IPS DF 4.7 (cell line): Measurements from ENCODE around the gene LPXN.

Experiments used
- DNase-seq: peaks from one replicate; pipeline ENCODE4 v3.0.0-alpha.2; 2013; ENCODE audit warnings: low spot score; ENCODE audit errors: extremely low read depth

LPXN gene

DNA sequence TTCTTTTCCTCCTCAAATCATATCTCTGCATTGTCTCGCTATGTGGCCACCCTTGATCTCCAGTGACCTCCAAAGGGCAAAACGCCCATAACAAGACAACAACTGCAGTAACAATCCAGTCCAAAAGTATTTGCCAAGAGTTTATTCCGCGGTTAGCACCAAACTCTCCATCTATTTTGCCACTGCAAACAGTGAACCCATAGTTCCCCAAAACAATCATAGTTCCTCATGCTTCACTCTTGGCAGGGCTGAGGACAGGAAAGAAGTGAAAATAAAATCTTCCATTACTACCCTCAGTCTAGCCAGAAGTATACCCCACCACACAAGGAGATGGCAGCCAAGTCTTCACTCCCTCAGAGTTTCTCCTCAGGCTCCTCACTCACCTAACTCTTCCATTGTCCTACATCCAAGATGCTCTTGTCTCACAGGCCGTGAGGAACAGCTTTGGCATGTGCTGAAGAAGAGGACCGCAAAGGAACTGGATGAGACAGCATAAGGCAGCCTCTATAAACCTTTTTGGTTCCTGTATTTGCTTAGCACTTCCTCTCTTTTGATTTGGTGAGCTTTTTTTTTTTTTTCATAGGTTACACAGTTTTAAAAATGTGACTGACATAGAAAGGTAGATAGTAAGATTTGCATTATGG is at the start of gene LPXN:
TSS of gene LPXN (minus strand) at position 480 of the 644 bp plus-strand sequence. CDS start at position 396, 84 bp downstream.
- DNase-seq, result no peak

- DNase-seq, result no peak
These were observed 49.4 kb upstream of the LPXN start for GRCh38 chr11:58625086-58625485.

DNA sequence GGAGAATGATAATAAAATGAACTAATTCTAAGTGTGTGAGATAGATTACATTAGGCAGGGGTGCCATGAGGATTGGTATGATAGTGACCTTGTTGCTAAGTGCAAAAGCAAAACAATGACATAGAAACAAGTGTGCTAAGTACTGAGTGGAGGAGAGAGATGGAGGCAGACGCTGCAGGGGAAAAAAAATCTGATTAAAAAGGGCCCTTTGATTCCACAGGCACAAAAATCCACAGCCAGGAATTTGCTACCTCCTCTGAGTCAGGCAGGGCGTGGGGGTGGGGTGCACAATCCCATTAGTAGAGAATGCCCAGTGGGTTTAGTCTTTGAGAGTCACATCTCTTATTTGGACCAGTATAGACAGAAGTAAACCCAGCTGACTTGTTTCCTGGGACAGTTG is 46.7 kb upstream of the LPXN start, which contains the start of gene CNTF:
TSS of gene CNTF (plus strand) at position 322 of the 400 bp plus-strand sequence. CDS start 88 bp downstream, outside the sequence.
- DNase-seq, result no peak

DNA sequence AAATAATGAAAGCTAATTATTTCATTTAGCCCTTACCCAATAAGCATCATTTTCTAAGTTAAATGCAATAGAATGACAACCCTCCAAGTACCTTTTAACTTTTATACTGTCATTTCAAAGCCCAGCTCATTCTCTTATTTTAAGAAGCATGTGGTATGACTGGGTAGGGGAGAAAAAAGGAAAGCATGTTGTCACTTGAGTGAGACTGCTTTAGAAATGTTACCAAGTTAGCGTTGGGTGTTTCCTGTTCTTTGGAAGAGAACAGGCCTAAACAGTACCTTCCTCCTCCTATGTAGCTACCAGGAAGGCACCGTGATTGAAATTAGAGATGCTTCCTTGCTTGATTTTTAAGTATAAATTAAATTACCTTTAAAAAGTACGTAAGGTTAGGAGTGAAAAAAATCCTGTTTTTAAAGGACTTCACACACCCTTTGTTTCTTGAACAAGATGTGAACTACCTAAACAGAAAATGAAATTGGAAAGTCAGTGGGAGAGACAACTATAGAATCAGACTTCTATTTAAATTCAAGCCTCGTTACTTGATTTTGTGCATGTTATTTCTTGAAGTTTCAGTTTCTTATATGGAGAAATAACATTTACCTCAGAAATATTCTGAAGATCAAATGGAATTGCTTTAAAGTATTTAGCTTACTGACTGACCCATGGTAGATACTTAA is 46.1 kb upstream of the LPXN start:
- DNase-seq, result no peak

DNA sequence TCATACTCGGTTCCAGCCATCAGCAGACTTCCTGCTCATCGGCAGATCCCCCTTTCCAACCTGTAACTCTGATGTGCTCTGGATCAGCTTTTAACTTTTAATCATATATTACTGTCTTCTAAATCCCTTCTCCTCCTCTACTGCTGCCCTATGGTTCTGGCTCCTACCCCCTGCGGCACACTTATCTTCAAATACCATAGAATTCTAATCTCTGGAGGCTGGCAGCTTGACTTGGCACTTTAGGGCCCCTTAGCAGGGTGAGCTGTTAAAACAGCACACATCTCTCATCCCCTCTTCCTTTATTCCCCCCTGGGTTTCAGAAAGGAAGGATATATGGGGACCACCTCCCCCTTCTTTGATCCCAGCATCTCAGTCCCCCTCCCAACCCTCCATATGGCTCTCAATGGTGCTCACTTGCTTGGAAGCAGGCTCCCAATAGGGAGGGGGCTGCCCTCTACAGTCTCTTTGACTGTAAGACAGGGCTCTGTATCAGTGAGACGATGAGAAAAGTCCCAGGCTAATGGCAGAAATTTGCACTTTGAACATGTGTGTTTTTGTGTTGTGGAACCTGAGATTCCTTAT is 42.4 kb upstream of the LPXN start:
- DNase-seq, result no peak

DNA sequence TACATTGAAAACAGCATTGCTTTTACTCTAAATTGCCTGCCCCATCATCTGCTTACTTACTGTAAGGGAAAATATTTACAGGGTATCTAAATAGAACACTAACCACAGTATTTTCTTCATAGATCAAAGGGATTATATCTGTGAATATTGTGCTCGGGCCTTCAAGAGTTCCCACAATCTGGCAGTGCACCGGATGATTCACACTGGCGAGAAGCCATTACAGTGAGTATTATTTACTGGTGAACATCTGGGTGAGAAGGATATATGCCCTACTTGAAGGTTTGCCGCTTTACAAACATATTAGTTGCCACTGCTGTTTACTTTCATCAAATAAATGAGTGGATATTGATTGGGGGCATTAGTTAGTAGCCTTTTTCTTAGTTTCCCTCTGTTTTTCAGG is 40.9 kb upstream of the LPXN start:
- DNase-seq, result no peak

DNA sequence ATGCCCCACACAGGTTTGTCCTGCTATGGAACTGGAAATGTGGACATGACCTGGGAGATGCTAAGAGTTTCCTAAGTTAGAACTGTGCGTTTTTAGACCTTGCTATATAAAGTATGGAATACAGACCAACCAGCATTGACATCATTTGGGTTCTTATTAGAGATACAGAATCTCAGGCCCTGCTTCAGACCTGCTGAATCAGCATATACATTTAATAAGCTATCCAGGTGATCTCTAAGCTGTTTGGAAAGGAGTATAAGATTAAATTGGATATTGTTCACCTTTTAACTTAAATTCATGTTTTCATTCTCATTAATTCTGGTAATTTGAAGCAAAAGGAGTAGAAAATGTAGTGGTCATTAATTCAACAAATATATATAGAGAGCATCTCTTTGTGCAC is 39.9 kb upstream of the LPXN start:
- DNase-seq, result no peak

- DNase-seq, result no peak
These were observed 37.6 kb upstream of the LPXN start for GRCh38 chr11:58613228-58613627.

DNA sequence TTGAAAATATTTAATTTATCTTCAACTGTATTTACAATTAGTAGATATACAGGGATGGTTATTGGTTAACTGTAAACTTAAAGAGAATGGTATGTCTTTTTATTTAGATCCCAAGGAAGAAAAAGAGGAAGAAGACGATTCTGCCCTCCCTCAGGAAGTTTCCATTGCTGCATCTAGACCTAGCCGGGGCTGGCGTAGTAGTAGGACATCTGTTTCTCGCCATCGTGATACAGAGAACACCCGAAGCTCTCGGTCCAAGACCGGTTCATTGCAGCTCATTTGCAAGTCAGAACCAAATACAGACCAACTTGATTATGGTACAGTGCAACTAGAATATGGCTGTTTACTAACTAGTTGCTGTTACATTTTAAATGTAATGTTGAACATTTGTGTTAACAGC is 34.1 kb upstream of the LPXN start:
- DNase-seq, result no peak

DNA sequence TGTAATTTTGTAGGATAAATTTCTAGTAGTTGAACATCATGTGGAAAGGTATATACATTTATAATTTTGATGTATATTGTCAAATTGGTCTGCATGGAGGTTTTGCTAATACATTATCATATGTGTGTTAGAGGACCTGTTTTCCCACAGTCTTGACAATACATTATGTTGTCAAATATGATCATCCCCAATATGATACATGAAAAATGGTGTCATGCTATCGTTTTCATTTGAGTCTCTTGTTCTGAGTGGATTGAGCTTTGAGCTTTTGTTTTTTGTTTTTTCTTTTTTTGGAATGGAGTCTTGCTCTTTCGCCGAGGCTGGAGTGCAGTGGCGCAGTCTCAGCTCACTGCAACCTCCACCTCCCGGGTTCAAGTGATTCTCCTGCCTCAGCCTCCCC is 32.7 kb upstream of the LPXN start:
- DNase-seq, result no peak

DNA sequence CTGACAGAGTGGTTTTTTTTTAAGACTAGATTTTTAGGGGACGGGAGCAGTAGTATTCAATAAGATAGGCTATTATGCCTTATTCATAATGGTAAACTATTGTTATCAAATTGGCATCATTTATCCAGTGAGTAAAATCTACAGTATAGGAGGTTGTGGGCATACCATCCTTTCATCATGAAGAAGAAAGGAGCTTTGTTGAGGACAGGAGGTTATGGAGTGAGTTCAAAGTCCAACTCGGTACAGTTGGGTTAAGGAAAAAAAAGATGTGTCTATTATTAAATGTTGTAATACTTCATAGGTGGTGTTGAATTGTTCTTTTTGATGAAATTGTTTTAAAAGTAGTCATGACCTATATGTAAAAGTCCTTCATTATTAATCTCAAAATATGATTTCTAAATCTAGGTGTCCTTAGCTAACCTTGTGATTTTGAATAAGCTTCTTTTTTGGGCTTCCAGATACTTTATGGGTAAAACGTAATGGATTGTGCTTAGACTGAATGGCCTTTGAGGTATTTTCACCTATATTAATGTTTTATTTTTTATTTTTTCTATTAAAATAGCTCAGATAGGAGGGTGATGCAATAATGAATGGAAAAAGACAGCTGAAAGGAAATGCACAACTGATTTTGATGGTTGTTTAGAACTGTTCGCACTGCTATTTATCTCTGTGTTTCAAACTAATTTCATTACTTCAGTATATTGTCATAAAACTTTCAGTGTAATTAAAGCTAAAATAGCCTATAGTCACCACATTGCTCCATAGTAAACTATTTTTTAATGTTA is 31.5 kb upstream of the LPXN start:
- DNase-seq, result no peak

GRCh38 chr11:58600510-58600909 is 24.9 kb upstream of the LPXN start:
- DNase-seq, result no peak

- DNase-seq, result no peak
These were observed 22.0 kb upstream of the LPXN start for GRCh38 chr11:58597486-58598144.

DNA sequence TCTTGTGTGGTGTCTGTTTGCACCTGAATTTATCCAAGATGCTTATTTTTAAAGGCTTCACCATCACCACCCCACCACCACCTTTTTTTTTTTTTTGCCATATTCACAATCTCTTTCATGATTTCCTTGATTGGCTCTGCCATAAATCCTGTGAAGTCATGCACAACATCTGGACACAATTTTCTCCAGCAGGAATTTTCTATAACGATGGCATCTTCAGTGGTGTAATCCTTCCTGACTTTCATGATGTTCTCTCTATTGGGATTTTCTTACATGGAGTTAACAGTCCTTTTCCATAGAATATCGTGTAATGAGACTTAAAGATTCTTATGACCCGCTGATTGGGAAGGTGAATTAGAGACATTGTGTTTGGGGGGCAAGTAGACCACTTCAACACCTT is 21.0 kb upstream of the LPXN start:
- no peak for DNase-seq

- DNase-seq, result no peak
These were observed 19.2 kb upstream of the LPXN start for GRCh38 chr11:58594826-58595225.

DNA sequence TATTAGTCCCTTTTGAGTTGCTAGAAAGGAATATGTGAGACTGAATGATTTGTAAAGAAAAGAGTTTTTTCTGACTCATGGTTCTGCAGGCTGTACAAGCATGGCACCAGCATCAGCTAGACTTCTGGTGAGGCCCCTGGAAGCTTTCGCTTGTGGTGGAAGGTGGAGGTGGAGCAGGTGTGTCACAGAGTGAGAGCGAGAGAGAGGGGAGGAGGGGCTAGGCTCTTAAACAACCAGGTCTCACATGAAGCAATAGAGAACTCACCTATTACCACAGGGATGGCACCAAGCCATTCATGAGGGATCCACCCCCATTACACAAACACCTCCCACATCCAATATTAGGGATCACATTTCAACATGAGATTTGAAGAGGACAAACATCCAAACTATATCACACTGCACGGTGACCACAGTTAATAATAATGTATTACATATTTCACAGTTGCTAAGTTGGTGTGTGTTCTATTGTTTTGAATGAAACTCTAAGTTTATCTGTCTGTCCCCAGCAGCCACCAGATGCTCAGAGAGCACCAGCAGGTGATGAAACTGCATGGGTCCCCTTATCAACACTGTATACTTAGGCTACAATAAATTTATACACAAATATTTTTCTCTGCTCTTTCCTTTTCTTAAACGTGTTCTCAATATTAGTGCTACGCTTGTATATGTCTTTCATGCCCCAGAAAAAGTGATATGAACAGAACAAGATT is 17.3 kb upstream of the LPXN start:
- no peak for DNase-seq

- no peak for DNase-seq
These were observed 16.0 kb upstream of the LPXN start for GRCh38 chr11:58591659-58592058.

GRCh38 chr11:58586998-58587397 is 11.3 kb upstream of the LPXN start:
- no peak for DNase-seq

DNA sequence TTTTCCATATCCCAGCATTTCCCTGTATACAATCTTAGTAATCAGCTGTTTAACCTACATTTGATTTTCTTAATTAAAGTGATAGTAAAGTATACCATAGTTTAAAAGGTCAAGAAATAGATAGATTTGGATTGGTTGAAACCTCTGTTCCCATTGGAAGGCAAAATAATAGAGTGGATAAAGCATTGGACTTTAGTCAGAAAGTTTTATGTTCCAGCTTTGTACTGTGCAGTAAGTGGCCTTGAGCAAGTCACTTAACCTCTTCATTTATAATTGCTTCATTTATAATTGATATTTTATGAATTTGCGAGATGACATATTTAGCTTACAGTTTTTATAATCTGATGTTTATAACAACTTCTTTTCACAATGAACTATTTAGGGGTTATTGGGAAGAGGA is 6.8 kb upstream of the LPXN start:
- no peak for DNase-seq

DNA sequence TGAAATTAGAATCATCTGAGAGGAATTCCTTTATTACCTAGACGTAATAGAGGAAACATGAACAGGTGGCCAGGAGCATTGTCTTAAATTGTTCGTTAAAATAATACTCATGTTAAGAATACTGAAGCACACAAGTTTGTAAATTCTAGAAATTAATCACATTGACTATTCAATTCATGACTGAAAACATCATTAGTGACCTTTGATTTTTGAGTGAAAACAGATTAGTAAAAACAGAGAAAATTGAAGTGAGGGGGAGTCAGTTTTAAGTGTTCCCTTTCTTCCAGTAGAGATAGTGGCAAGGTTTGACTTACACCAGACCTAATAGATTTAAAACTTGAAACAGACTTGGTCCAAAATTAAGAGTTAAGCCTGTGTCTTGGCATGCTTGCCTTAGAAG is 4.7 kb upstream of the LPXN start:
- DNase-seq, result no peak
